Measurements from ENCODE around the gene CCDC106.

DNA sequence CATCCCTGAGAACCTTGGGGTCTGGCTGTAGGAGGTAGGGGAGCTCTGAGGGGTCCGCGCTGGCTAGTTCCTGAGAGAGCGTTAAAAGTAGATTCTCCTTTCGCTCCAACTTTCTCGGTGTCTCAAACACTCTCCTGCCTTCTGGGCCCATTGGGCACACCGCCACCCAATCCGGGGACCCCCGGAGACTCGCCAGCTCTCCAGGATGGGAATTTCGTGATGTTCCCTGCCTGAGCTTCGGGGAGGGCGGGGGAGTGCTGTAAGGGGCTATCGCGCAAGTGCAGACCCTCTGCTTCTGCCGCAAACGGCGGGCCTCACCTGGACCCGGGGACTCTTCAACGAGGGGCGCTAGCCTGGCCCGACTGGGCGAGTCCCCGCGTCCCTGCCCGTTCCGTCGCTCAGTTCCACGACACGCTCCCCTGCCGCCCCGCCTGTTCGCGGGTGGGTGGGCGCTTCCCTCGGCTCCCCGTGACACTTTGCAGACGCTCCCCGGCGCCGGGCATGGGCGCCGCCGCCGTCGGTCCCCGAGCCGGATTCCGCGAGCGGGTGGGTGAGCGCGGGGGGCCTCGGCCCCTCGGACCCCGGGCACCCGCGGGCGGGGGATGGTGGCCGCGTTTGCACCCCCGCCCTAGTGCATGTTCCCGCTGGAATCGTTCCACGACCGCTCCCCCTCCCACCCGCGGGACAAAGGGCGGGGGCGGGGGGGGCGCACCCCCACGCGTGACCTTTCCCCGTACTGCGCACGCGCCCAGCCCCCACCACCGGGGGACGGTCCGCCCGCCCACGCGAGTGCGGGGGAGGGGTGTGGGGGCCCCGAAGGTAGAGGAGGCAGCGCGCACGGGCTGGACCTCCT lies at the start of gene CCDC106:
- TF ChIP-seq CTCF (IDR thresholded peaks at IDR 0.05), result no peak
- TF ChIP-seq SP1 (CRISPR knock-in tag; conservative IDR thresholded peaks at IDR 0.05), result peak; percentile 74
- no peak for TF ChIP-seq ZSCAN18 (CRISPR knock-in tag; IDR thresholded peaks at IDR 0.05)
- TF ChIP-seq ATF2 (CRISPR knock-in tag; IDR thresholded peaks at IDR 0.05; ENCODE audit: borderline replicate concordance, low read depth), result no peak
- no peak for TF ChIP-seq ZNF396 (CRISPR knock-in tag; IDR thresholded peaks at IDR 0.05; ENCODE audit: borderline replicate concordance)
- TF ChIP-seq SOX15 (CRISPR knock-in tag; IDR thresholded peaks at IDR 0.05), result no peak
- TF ChIP-seq USF1 (CRISPR knock-in tag; IDR thresholded peaks at IDR 0.05), result no peak
- peak; percentile 85 for TF ChIP-seq HMGXB4 (CRISPR knock-in tag; IDR thresholded peaks at IDR 0.05)
- no peak for TF ChIP-seq NFE2L1 (CRISPR knock-in tag; IDR thresholded peaks at IDR 0.05)
- TF ChIP-seq KAT7 (CRISPR knock-in tag; IDR thresholded peaks at IDR 0.05; ENCODE audit: borderline replicate concordance), result 0 out of 2 replicates have a peak, but pooled peaks have one; percentile 26

All from WTC11 (cell line).